SJCRH30 (cell line): ENCODE data around the gene BTAF1. TPM values are rescaled to one million over a fixed set of nuclear protein-coding genes. Genes with fewer than 3 reads are reported as not detected.

ENCODE experiments used
- DNase-seq, 2 experiments: peaks; one replicate each; pipeline ENCODE4 v3.0.0-alpha.2; 2015 to 2020
- H3K27ac ChIP-seq: fragments of 250-450 bp; sonication (Bioruptor Pico); 2 replicates; pipeline ENCODE4 v1.5.1; 2020; ENCODE audit warnings: mild to moderate bottlenecking, moderate library complexity
- H3K27me3 ChIP-seq: fragments of 250-450 bp; sonication (Bioruptor Pico); 2 replicates; pipeline ENCODE4 v1.5.1; 2020; ENCODE audit warnings: mild to moderate bottlenecking, moderate library complexity
- H3K36me3 ChIP-seq: fragments of 250-450 bp; sonication (Bioruptor Pico); 2 replicates; pipeline ENCODE4 v1.5.1; 2020; ENCODE audit warnings: mild to moderate bottlenecking, moderate library complexity
- H3K4me1 ChIP-seq: fragments of 250-450 bp; sonication (Bioruptor Pico); 2 replicates; pipeline ENCODE4 v1.5.1; 2020; ENCODE audit warnings: mild to moderate bottlenecking, moderate library complexity
- H3K4me3 ChIP-seq: fragments of 250-450 bp; sonication (Bioruptor Pico); 2 replicates; pipeline ENCODE4 v1.5.1; 2020; ENCODE audit warnings: mild to moderate bottlenecking, moderate library complexity
- H3K9me3 ChIP-seq: fragments of 250-450 bp; sonication (Bioruptor Pico); replicated peaks from 2 replicates; pipeline ENCODE4 v1.5.1; 2020; ENCODE audit warnings: mild to moderate bottlenecking, moderate library complexity
- total RNA-seq: library from RNA; depleted of rRNA; stranded (reverse); fragments of >200 nt; shearing (Covaris generic); gene quantifications from 2 replicates; pipeline ENCODE4 v1.2.3, GENCODE V29; 2014; rRNA removed

Gene BTAF1
- total RNA-seq: 21.1 and 26.3 TPM in 2 replicates

- Histone ChIP-seq H3K4me1 (no peaks in the 10 kb centered on the region), H3K4me3 (peak within 1 kb of the TSS; percentile 76), H3K27me3 (no peaks in the 10 kb centered on the region), H3K27ac (peak within 1 kb of the TSS; percentile 64), H3K9me3 (no peaks in the 10 kb centered on the region), H3K36me3 (no peaks in the 10 kb centered on the region)
- DNase-seq: peak; percentile 79 to 81
These were observed at the start of gene BTAF1 for GRCh38 chr10:91923371-91924211. Gene BTAF1 (plus strand): TSS chr10:91923770. CDS start chr10:91924077, 307 bp downstream.

GRCh38 chr10:91875156-91875555 lies 48.4 kb upstream of the BTAF1 start:
- H3K9me3 ChIP-seq: no peaks in the 10 kb centered on the region
- no peak for DNase-seq
- no peaks in the 10 kb centered on the region for H3K27me3 ChIP-seq
- H3K4me3 ChIP-seq: no peak overlapping the region
- no peaks in the 10 kb centered on the region for H3K36me3 ChIP-seq
- no peaks in the 10 kb centered on the region; the same call in 1 of the 2 replicates for H3K4me1 ChIP-seq
- H3K27ac ChIP-seq: no peak overlapping the region

GRCh38 chr10:91875779-91876178 lies 47.8 kb upstream of the BTAF1 start:
- no peaks in the 10 kb centered on the region for H3K27me3 ChIP-seq
- H3K4me1 ChIP-seq: no peaks in the 10 kb centered on the region; the same call in 1 of the 2 replicates
- peak in 1 of 2 experiments; percentile 17 for DNase-seq

GRCh38 chr10:91879515-91880170 lies 43.9 kb upstream of the BTAF1 start:
- peak overlapping the region; percentile 38 for H3K4me3 ChIP-seq
- no peaks in the 10 kb centered on the region for H3K9me3 ChIP-seq
- H3K27me3 ChIP-seq: no peaks in the 10 kb centered on the region
- H3K27ac ChIP-seq: peak overlapping the region; percentile 43
- peak in 1 of 2 experiments; percentile 12 for DNase-seq
- H3K4me1 ChIP-seq: no peaks in the 10 kb centered on the region; the same call in 1 of the 2 replicates
- H3K36me3 ChIP-seq: no peaks in the 10 kb centered on the region

More at GRCh38 chr10:91875779-91876178, 47.8 kb upstream of the BTAF1 start:
- no peaks in the 10 kb centered on the region for H3K9me3 ChIP-seq
- H3K4me3 ChIP-seq: no peak overlapping the region
- no peak overlapping the region for H3K27ac ChIP-seq
- H3K36me3 ChIP-seq: no peaks in the 10 kb centered on the region

- DNase-seq: peak; percentile 38 to 57
These were observed 43.3 kb upstream of the BTAF1 start for GRCh38 chr10:91880310-91880709.

GRCh38 chr10:91883549-91884444 lies 39.8 kb upstream of the BTAF1 start:
- Histone ChIP-seq H3K27me3 (no peaks in the 10 kb centered on the region), H3K9me3 (no peaks in the 10 kb centered on the region), H3K36me3 (no peaks in the 10 kb centered on the region), H3K27ac (peak overlapping the region; percentile 80), H3K4me3 (peak overlapping the region; percentile 44), H3K4me1 (peaks cover 11% of the 10 kb centered on the region)
- DNase-seq: peak; percentile 69 to 74

More at GRCh38 chr10:91880310-91880709, 43.3 kb upstream of the BTAF1 start:
- H3K36me3 ChIP-seq: no peaks in the 10 kb centered on the region
- peaks cover 4% of the 10 kb centered on the region; the same call in 1 of the 2 replicates for H3K4me1 ChIP-seq
- H3K9me3 ChIP-seq: no peaks in the 10 kb centered on the region
- H3K27ac ChIP-seq: peak overlapping the region; percentile 43
- H3K27me3 ChIP-seq: no peaks in the 10 kb centered on the region
- H3K4me3 ChIP-seq: peak overlapping the region; percentile 38

- H3K27me3 ChIP-seq: no peaks in the 10 kb centered on the region
- no peaks in the 10 kb centered on the region for H3K9me3 ChIP-seq
- H3K36me3 ChIP-seq: no peaks in the 10 kb centered on the region
- H3K27ac ChIP-seq: peak overlapping the region; percentile 80
- H3K4me1 ChIP-seq: peaks cover 11% of the 10 kb centered on the region
- DNase-seq: no peak
- H3K4me3 ChIP-seq: peak overlapping the region; percentile 44
These were observed 39.0 kb upstream of the BTAF1 start for GRCh38 chr10:91884536-91884935.

- no peaks in the 10 kb centered on the region for H3K27me3 ChIP-seq
- H3K36me3 ChIP-seq: no peaks in the 10 kb centered on the region
- H3K4me3 ChIP-seq: no peak overlapping the region
- H3K27ac ChIP-seq: 0 out of 2 replicates have a peak overlapping the region, but pooled peaks have one; percentile 80
- no peaks in the 10 kb centered on the region for H3K9me3 ChIP-seq
- H3K4me1 ChIP-seq: peaks cover 11% of the 10 kb centered on the region
- no peak for DNase-seq
These were observed 38.0 kb upstream of the BTAF1 start for GRCh38 chr10:91885362-91886079.

GRCh38 chr10:91886954-91887271 lies 36.7 kb upstream of the BTAF1 start:
- DNase-seq: no peak
- no peaks in the 10 kb centered on the region for H3K27me3 ChIP-seq
- peaks cover 11% of the 10 kb centered on the region for H3K4me1 ChIP-seq
- H3K9me3 ChIP-seq: no peaks in the 10 kb centered on the region
- no peaks in the 10 kb centered on the region for H3K36me3 ChIP-seq
- H3K4me3 ChIP-seq: peak overlapping the region; percentile 62
- H3K27ac ChIP-seq: peak overlapping the region; percentile 91

- Histone ChIP-seq H3K36me3 (no peaks in the 10 kb centered on the region), H3K9me3 (no peaks in the 10 kb centered on the region), H3K27me3 (no peaks in the 10 kb centered on the region), H3K4me1 (peaks cover 11% of the 10 kb centered on the region), H3K4me3 (peak overlapping the region; percentile 62), H3K27ac (peak overlapping the region; percentile 91)
- DNase-seq: peak; percentile 85
These were observed 36.1 kb upstream of the BTAF1 start for GRCh38 chr10:91887272-91888076.

- H3K27ac ChIP-seq: no peak overlapping the region
- H3K4me3 ChIP-seq: no peak overlapping the region
- no peaks in the 10 kb centered on the region for H3K27me3 ChIP-seq
- H3K9me3 ChIP-seq: no peaks in the 10 kb centered on the region
- no peak for DNase-seq
- peaks cover 6% of the 10 kb centered on the region for H3K4me1 ChIP-seq
- no peaks in the 10 kb centered on the region for H3K36me3 ChIP-seq
These were observed 32.2 kb upstream of the BTAF1 start for GRCh38 chr10:91891125-91892001.

- Histone ChIP-seq H3K27ac (no peak overlapping the region), H3K27me3 (no peaks in the 10 kb centered on the region), H3K36me3 (no peaks in the 10 kb centered on the region), H3K9me3 (no peaks in the 10 kb centered on the region), H3K4me3 (no peak overlapping the region), H3K4me1 (no peaks in the 10 kb centered on the region)
- DNase-seq: no peak
These were observed 30.5 kb upstream of the BTAF1 start for GRCh38 chr10:91893051-91893450.
